Eye (tissue), 1 donor: Measurements from ENCODE around the gene ANKRD6.
A peak's percentile ranks its signal among the peaks of the same experiment; 100 is the strongest.
"Not testable (repeated sequence)": the region's sequence is repeated elsewhere in the genome, so short reads cannot be mapped to it uniquely, and the experiment has no call there.

Experiments
- DNase-seq: peaks from one replicate; pipeline ENCODE4 v3.0.0-alpha.2; 2015

The ANKRD6 gene

DNA sequence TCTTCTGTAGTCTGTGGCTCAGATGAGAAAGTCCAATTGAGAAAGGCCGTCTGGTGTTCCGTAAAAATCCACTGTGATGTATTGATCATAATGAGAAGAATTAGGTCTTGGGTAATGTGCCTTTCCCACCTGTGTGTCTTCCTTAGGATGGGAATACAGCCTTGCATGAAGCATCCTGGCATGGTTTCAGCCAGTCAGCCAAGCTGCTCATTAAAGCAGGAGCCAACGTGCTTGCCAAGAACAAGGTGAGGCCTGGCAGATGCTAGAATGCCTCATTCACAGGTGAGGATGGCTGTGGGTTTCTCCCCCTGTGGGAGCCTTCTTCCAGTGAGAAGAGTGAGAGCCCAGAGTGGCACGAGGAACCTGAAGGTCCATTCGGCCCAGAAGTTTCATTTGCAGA lies 172.9 kb downstream of the ANKRD6 start:
- DNase-seq: no peak

DNA sequence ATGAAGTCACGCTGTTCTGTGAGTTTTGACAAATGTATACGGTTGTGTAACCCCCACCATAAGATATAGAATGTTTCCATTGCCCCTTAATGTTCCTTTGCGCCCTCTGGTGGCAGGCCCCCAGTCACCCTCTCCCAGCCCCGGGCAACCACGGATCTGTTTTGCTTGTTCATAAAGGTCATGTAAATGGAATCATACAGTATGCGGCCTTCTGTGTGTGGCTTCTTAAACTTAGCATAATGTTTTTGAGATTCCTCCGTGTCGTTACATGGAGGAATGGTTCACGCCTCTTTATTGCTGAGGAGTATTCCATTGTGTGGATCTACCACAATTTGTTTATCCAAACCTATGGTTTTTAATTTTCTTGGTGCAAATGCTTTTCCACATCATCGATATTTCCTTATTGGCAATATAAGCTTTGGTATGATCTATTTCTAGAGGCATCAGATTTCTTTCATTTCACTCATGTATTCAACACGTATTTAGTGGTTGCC lies 177.2 kb downstream of the ANKRD6 start:
- DNase-seq: peak; percentile 64

- no peak for DNase-seq
Measured at GRCh38 chr6:89611666-89612065, 178.7 kb downstream of the ANKRD6 start.

DNA sequence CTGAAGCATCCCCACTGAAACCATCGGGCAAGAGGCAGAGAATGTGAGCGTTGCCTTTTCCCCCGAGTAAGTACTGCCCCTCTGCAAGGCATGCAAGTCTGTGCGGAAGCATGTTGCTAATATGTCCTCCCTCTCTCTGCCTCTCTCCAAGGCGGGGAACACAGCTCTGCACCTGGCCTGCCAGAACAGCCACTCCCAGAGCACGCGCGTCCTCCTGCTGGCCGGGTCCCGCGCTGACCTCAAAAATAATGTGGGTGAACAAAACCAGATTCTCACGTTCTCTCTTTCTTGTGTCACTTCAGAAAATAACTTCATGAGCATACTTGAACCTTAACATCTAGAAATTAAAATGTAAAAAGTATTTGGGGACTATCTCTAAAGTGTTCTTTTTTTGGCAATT lies 179.2 kb downstream of the ANKRD6 start:
- DNase-seq: no peak

DNA sequence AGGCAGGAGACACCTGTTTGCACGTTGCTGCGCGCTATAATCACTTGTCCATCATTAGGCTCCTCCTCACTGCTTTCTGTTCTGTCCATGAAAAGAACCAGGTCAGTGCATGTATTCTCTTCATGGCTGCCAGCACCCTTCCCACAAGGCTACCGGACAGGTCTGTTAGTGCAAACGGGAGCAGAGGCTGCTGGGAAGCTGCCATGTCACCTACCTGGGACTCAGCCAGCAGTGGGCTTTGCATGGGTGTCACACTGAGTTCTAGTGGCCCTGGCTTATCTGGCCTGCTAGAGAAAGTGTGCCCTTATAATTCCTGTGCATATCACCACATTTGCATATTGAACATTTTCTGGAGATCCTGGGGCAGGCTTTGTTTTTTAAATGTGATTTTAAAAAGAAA lies 180.8 kb downstream of the ANKRD6 start:
- no peak for DNase-seq

DNA sequence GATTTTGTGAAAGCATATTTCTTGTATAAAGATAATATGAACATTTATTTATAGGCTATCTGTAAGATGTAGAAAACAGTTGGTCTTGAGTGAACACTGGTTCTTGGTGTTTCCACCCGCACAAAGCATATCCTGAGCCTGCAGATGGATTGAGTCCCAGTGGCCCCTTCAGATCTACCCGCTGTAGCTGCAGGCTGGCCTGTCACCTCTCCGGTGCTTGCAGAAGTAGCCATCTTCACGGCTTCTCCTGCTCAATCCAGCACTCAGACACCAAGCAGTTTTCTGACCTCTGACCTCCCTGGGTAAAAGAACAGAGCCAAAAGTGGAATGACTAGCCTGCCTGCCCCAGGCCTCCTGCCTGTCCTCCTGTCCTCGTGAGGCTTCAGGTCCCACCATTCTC lies 182.9 kb downstream of the ANKRD6 start:
- no peak for DNase-seq

DNA sequence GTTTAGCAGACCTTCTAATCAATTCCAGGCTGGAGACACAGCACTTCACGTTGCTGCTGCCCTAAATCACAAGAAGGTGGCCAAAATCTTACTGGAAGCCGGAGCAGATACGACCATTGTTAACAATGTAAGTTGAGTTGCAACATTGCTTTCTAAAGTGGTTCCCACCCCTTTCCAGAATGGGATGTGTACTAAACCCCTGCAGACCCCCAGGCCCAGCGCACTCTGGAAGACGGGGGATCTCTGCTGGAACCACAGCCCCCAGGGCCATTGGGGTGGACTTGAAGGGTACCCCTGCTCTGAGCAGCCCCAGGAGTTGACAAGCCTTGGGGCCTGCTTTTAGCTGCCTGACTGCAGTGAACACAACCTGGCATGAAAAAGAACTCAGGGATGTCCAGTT lies 183.6 kb downstream of the ANKRD6 start:
- no peak for DNase-seq

GRCh38 chr6:89618026-89618425 lies 185.1 kb downstream of the ANKRD6 start:
- DNase-seq: no peak

GRCh38 chr6:89619567-89619966 lies 186.6 kb downstream of the ANKRD6 start:
- no peak for DNase-seq

DNA sequence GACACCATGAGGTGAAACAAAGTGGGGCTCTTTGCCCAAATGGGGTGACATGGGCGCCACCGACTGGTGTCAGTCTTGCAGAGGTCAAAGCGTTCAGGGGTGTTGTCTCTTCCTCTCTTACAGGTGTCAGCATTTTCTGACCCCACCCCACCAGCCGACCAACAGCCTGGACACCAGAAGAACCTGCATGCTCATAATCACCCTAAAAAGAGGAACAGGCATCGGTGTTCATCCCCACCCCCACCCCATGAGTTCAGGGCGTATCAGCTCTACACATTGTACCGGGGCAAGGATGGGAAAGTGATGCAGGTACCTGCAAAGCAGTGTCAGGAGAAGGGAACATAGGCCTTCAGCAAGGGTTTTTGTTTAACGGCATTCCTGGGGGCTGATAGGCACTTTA lies 190.8 kb downstream of the ANKRD6 start:
- no peak for DNase-seq

- DNase-seq: no peak
Measured at GRCh38 chr6:89630488-89630887, 197.5 kb downstream of the ANKRD6 start.

DNA sequence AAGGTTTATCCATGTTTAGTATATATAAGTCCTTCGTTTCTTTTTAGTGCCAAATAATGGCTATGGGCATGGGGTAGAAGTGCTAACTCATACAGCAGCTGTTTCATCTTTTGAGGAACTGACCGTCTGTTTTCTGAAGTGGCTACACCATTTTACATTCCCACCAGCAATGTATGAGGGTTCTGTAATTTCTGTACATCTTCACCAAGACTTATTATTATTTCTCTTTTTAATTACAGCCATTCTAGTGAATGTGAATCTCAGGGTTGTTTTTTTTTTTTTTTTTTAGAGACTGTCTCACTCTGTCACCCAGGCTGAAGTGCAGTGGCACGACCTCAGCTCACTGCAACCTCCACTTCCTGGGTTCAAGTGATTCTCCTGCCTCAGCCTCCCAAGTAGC lies 203.5 kb downstream of the ANKRD6 start:
- not testable (repeated sequence) for DNase-seq

- no peak for DNase-seq
Measured at GRCh38 chr6:89637960-89638319, 205.0 kb downstream of the ANKRD6 start.

DNA sequence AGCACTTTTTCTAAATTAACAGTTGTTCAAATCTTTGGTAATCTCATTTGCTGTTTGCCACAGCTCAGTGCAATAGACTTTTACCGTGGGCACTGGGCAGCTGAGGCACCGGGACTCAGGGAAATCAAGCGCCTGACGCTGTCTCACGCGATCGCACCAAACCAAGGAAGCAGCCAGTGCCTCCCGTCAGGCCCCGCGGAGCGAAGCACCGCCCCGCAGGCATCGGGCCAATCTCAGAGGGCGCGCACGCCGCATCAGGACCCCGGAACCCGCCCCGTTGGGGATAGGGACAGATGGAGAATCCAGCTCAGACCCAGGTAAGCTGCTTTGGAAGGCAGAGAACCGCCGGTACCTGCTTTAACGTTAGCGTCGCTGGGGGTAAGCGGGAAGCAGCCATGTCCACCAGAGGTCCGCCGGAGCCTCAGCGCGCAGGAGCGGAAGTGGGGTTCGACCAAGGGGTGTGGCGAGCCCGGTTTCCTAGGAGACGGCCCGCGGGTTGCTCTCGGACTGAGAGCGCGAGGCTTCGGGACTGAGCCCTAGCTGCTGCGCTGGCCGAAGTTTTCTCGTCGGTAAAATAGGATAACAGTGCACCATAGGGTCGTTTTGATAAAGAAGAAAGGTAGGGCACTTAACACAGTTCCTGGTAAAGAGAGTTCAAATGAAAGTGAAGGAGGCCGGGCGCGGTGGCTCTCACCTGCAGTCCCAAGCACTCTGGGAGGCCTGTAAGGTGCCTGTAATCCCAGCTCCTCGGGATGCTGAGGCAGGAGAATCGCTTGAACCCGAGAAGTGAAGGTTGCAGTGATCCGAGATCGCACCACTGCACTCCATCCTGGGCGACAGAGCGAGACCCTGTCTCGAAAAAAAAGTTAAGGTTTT lies 205.6 kb downstream of the ANKRD6 start, which contains the start of gene LYRM2:
LYRM2 (minus strand) TSS at position 428 of the 876 bp plus-strand sequence; CDS start at position 397, 31 bp downstream.
- peak; percentile 98 for DNase-seq

DNA sequence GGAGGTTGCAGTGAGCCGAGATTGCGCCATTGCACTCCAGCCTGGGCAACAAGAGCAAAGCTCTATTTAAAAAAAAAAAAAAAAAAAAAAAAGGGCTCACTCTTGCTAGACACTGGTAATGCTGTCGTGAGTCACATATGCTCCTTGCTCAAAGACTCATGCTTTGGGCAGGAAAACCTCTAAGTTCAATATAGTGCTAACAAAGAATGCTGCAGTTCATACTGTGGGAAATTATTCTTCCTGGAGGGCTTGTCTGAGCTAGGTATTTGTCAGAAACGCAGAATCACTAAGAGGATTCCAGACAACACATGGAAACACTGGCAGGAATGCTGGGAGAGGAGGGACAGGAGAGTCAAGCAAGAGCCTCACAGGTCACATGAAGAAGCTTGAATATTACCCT lies 207.9 kb downstream of the ANKRD6 start:
- no peak for DNase-seq

GRCh38 chr6:89641581-89641980 lies 208.6 kb downstream of the ANKRD6 start:
- DNase-seq: not testable (repeated sequence)

DNA sequence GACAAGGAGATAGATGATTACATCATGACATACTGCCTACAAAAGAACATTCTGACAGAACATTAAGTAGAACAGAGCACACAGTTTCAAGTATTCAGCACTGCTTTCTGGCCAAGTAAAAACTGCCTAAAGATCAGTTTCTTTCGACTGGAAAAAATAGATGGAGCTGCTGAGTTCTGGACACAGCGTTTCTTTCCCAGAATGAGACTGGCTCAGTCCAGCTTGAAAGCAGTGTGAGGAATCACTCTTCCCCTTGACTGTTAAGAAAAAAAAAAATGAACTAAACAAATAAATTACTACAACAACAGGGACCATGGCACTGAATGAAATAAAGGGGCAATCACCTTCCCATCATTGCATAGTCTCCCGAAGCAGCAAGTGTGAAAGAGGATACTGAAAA lies 210.0 kb downstream of the ANKRD6 start:
- DNase-seq: no peak

DNA sequence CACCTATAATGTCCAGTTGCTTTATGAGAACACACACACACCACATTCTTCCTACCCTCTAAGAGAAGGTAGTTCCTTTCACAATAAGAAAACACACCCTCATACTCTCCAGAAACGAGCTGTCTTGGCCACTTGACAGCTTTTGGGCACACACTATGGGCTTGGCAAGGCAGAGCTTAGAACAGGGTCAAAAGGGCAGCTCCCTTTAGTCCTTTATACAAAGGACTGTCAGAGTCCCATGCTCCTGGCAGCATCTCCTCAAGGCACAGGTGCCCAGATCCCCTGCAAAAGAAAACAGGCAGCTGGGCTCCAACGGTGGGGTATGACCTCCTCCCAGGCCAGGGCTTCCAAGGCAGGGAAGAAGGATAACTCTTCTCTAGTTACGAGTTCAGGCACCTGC lies 210.5 kb downstream of the ANKRD6 start:
- no peak for DNase-seq

- no peak for DNase-seq
Measured at GRCh38 chr6:89644864-89645263, 211.9 kb downstream of the ANKRD6 start.

GRCh38 chr6:89649682-89650081 lies 216.7 kb downstream of the ANKRD6 start:
- DNase-seq: no peak

- DNase-seq: no peak
Measured at GRCh38 chr6:89650579-89650978, 217.6 kb downstream of the ANKRD6 start.

- DNase-seq: no peak
Measured at GRCh38 chr6:89655122-89655521, 222.2 kb downstream of the ANKRD6 start.

- no peak for DNase-seq
Measured at GRCh38 chr6:89657445-89658158, 224.7 kb downstream of the ANKRD6 start.

GRCh38 chr6:89660981-89661380 lies 228.0 kb downstream of the ANKRD6 start:
- DNase-seq: peak; percentile 41
